ENCODE data around the gene HLA-DRA.

GRCh38 chr6:32447932-32448331 is 8.2 kb downstream of the HLA-DRA start:
- TF ChIP-seq CTCF (IDR thresholded peaks at IDR 0.05; ENCODE audit: poor library complexity, severe bottlenecking) (no peak), EP300 (conservative IDR thresholded peaks at IDR 0.05; ENCODE audit: poor library complexity, severe bottlenecking) (no peak), EZH2 (IDR thresholded peaks at IDR 0.05; ENCODE audit: borderline replicate concordance, insufficient read depth, low read length, poor library complexity, severe bottlenecking) (no peak)

Measured in neural cell (in vitro differentiated cells).